Measurements from ENCODE around the gene C17orf113.

GRCh38 chr17:42052346-42052877 lies 2.0 kb upstream of the C17orf113 start:
- TF ChIP-seq CTCF (conservative IDR thresholded peaks at IDR 0.05 in 1 of 2, IDR thresholded peaks at IDR 0.05 in 1 of 2; ENCODE audit: low read depth in 1 of 2, low read length in 2 of 2) (no peak), EZH2 (IDR thresholded peaks at IDR 0.05; ENCODE audit: low read length, missing control alignments) (no peak)
